ENCODE measurements around the gene FRY.

Gene FRY

DNA sequence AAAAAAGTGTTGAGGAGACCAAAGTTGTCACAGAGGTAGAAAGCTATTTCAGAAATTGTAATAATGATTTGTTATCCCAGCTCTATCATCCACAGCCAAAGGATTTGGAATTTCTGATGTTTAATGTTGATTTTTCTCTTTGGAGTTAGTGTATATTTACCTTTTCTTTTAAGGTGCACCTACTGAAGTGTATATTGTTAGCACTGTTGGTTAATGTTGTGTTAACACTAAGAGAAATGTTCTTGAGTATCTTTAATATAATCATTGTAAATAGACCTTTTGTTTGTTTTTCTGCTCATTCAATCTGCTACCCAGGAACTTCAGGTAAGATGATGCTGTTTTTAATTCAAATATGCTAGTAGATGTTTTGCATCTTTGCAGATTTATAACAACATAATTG is 226.1 kb downstream of the FRY start:
- DNase-seq (ENCODE audit: low read depth in 2 of 2): no peak

DNA sequence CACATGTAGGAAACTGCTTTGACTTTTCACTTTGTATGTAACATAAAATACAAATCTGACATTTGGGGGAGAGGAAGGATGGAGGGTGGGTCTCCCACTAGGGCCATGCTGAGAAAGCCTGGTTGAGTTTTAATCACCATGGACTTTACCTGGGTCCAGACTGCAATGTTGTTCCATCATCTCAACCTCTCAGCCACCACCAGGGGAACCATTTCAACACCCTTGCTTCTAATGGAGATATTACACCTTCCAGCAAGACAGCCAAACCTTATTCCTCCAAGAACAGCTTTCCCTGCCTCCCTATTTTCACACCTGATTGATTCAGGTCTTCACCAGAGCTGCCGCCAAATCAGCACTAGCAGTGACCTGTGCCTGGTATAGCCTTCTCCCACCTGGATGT is 227.5 kb downstream of the FRY start:
- no peak for DNase-seq (ENCODE audit: low read depth in 2 of 2)

DNA sequence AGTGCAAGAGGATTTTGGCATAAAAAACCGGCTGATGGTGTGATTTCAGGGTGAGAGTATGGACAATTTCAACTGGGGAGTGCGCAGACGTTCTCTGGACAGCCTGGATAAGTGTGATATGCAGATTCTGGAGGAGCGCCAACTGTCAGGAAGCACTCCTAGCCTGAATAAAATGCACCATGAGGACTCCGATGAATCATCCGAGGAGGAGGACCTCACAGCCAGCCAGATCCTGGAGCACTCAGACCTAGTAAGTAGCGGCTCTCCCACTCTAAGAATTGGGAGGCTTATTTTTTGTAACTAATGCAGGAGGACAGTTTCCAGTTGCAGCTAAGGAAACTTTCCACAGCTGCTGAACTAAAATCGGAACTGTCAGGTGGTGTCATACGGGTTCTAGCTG is 230.0 kb downstream of the FRY start:
- DNase-seq (ENCODE audit: low read depth in 2 of 2): no peak

DNA sequence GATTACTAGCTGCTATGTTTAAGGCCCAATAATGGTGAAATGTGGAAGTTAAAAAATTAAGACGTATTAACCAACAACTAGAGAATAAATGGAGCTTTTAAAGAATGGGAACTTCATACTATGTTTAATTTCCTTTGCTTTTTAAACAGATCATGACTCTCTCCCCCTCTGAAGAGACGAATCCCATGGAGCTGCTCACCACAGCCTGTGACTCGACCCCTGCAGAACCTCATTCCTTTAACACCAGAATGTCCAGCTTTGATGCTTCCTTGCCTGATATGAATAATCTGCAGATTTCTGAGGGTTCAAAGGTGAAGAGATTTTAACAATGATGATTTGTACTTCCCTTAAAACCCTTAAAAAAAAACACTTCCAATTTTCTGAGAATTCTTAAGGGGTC is 230.6 kb downstream of the FRY start:
- DNase-seq (ENCODE audit: low read depth in 2 of 2): no peak

DNA sequence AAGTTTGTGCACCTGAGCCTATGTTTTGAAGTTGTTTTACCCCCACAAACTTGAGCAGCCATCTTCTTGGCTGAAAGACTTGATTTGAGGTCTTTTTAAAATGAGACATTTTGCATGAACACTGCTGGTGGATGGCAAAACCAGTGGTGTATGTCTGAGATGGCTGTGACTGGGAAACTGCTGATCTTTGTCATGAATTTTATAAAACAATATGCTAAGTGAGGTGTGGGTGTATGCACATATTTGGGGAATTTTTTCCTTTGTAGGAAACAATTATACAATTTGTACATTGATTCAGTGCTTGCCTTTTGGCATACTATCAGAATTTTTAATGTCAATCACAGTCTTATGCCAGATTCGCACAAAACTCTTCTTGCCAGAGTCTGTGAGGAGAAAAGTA is 231.0 kb downstream of the FRY start:
- no peak for DNase-seq (ENCODE audit: low read depth in 2 of 2)

DNA sequence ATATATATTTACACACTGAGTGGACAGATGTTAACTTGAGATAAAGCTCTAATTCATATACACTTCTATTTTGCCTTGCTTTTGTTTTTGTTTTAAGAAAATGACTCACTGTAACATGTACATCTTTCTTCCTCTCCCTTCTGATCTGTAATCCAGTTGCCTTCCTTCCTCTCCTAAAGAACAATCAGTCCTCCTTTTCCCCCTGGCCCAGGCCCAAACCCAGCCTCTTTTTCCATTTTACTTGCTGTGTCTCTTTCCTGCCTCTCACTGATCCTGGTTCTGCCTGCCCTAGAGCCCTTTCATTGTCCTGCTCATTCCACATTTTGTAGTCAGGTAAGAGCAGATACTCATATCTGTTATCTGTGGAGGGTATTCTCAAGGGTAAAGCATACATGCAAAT is 232.8 kb downstream of the FRY start:
- DNase-seq (ENCODE audit: low read depth in 2 of 2): no peak

DNA sequence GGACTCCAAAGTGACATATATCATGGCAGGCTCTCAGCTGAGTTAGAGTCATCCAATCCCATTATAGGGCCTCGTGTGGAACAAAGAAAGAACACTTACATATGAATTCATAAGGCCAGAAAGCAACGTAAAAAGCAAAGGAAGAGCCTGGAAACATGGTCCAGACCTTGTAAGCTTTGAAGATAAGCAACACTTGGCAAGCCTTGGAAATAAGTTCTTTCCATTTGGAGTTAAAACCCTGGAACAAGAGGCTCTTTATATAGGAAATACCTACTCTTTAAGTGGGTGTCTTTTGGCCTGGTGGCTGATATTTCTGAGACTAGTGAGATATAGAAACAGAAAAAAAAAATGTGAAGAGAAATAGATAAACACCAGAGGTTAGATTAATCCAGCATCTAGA is 234.2 kb downstream of the FRY start:
- no peak for DNase-seq (ENCODE audit: low read depth in 2 of 2)

DNA sequence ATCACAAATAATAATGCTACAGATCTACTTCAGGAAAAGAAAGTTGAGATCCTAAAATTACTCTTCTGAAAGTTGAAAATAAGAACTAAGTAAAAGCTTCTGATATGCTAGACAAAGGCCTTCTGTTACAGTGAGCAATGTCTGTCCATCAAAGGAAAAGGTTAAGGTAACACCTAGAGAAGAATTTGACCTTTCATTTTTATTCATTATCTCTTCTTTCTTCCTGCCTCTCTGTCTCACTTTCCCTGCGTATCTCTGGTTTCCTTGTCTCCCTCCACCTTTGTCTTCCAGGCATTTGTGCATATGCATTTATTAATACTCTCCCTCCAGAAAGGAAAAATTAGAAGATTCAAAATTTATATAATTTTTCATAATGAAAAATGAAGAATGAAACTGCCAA is 234.6 kb downstream of the FRY start:
- DNase-seq (ENCODE audit: low read depth in 2 of 2): no peak

DNA sequence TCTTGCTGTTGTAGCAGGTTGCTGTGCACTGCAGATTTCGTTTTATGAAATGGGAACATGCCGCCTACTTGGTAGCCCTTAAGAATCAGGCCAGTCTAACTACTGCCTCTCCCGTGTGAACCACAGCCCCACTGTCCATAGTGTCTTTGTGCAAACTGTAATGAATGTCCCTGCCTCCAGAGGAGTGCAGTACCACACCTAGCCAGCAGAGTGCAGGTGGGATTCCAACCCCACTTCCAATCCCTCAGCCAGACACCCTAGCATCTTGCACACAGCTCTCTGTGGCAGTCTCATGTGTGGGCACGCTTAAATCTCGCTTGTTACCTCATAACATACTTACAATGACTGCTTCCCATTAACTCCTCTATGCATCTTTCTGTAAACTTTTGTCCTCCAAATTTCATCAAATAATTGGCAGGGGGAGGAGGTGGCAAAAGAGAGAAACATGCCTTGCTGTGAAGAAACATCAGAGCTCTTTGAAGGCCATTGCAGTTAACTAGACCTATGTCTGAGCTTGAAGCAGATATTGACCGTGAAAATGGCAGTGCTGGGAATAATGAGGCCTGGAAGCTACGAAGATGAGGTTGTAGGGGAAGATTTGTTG is 236.4 kb downstream of the FRY start:
- peak; percentile 7 to 34 for DNase-seq (ENCODE audit: low read depth in 2 of 2)

DNA sequence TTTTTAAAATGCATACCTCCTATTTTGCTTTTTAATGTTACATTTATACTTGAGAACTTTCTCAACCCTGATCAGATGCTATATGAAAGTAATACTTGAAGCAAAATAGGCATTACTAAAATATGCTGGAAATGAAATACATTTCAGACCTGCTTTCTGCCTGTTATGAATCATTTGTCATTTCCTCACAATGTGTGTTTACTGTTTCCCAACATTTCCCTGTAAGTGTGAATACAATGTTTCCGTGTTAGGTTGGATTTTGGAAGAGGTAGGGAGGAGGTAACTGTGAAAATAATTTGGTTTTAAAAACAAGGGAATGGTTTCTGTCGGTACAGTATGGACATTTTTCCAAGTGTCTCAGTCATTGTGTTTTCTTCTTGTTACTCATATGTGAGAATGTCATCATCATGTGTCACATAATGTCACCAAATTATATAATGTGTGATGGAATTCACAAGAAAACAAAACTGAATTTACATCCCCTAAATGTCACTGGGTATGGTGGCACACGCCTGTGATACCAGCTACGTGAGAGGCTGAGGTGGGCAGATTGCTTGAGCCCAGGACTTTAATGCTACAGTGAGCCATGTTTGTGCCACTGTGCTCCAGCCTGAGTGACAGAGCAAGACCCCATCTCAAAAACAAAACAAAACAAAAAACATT is 240.6 kb downstream of the FRY start:
- DNase-seq (ENCODE audit: low read depth in 2 of 2): no peak

DNA sequence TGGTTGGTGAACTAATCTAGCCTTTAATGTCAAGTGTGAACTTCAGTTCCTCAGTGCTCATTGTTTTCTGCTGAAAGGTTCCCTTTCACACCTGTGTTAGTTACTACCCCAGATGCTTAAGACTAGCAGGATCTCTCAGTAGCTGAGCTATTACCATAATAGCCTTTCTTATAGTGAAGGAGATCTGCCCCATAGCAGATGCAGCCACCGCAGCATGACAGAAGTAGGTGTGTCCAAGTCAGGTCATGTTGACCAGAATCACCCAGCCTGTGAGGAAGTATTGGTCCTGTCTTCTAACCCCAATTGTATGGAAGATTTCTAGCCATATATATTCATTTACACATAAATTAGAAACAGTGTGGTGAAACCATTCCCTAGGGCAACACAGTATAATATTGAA is 246.3 kb downstream of the FRY start:
- no peak for DNase-seq (ENCODE audit: low read depth in 2 of 2)

DNA sequence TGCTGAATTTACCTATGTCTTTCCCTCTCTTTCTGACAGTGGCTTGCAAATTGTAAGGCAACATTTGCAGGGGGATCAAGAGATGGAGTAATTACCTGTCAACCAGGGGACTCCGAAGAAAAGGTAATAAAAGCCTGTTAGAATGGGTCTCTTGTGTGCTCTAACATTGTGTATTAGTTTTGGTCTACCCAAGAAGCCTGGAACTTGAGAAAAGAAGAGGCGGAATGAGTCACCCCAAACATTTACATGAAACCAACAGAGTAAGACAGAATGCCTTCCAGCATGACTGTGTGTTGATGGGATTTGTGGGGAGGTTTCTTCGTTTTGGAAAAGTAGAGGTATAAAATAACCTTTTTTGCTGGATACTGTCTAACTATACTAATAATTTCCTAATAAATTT is 246.9 kb downstream of the FRY start:
- DNase-seq (ENCODE audit: low read depth in 2 of 2): no peak

DNA sequence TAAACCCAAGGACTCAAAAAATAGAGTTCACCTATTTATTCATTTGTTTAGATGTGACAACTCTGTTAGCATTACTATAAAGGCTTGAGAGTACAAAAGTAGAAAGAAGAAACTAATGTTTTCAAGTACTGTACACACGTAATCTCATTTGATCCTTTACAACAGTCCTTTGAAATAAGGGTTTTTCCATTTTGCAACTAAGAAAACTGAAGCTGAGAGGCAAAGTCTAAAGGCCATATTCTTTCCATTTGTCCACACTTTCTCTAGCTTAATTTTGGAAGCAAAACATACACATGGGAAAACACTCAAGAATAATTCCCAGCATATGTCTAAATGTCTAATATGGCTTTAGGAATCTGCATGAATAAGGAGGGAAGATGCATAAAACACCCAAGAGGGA is 249.5 kb downstream of the FRY start:
- no peak for DNase-seq (ENCODE audit: low read depth in 2 of 2)

DNA sequence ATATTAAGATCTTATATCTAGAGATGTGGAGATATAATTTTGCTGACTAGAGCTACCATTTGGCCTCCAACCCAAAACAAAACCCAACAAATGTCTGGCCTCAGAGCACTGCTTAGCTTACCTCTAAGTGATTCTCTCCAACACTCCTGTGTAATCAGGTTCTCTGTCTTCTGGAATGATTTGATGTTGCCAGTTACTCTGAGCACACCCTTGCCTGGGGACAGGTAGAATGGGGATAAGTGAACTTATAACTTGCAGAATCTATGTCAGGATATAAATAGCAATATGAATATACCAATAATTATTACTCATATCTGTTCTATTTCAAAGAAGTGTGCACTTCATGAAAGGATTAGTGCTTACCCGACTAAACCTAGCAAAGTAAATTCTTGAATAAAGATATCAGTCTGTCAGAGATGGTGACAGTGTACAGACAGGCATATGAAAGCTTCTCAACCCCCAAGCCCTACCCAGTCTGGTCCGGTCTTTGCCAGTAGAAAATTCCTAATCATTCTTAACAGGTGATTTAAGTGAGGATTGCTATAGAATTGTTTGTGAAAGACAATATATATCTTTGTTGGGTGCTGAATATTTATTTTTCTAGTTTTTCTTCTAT is 250.6 kb downstream of the FRY start:
- no peak for DNase-seq (ENCODE audit: low read depth in 2 of 2)

DNA sequence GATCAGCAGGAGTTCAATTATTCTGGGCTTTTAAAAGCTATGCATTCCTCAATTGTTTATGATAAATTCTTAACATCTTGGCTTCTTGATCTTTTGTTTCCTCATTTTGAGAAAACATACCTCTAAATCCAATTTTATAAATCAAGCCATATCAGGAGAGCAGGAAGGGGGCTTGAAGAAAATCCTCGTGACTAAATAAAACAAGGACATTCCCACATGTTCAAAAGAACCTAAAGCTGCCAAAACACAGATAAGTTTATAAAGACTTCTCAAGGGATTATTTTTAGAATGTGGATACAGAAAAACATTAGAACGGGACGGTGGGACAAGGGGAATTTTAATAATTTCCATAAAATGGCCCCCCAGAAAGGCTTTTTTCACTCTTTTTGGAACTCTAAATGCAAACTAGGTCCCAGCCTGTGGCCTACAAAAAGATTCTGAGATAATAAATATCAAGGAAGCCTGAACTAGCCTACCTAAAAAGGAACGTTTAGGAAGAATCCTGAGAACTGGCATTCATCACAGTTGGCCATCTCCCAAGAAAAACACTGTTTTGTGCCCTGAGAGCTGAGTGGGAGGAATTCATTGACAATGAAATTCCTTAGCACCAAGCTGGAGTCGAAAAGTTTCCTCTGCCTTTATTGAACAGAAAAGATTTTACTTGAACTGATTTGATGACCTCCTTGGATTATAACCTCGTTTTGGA is 253.5 kb downstream of the FRY start:
- DNase-seq (ENCODE audit: low read depth in 2 of 2): no peak

DNA sequence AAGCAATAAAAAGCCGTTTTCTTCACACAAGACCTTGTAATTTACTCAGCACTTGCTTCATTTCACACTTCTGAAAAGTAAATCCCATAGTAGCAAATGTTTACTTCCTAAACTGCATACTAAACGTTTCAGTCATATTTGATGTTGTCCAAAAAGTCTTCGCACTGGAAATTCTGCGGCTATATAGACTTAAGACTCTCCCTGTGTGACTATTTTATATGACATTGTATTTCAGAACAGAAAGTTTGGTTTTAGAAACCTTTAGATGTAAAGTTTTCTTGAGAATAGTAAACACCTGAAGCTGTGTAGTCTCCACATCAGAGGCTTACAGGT is 254.0 kb downstream of the FRY start:
- DNase-seq (ENCODE audit: low read depth in 2 of 2): no peak

DNA sequence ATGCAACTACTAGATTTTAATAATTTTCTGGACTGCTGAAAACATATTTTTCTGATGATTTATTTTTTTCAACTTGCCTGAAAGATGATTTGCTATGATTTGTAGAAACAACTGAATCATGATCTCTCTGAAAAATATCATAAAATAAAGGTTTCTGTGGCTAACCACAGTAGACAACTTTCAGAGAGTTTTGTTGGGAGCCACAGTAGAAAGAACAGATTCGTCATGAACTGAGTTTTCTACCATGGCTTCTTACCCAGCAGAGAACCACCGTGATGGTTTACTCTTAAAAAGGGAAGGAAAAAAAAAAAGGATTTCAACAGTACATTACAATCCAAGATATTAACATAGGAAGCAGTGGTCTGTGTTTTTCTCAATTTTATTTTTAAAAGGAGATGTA is 265.6 kb downstream of the FRY start:
- no peak for DNase-seq (ENCODE audit: low read depth in 2 of 2)

DNA sequence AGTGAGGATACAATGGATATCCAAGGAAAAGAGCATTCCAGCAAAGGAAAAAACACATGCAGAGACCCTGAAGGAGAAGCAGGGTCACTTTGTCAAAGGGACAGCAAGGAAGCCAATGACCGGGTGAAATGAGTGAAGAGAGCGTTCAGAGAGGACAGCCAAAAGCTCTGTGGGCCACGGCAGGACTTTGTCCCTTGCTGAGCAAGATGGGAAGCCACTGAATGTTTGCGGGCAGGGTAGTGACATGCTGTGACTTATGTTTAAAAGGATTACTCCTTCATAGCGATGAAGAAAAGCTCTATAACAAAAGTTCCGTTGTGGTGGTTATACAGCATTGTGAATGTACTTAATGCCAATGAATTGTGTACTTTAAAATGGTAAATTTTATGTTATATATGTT is 267.1 kb downstream of the FRY start:
- DNase-seq (ENCODE audit: low read depth in 2 of 2): no peak

DNA sequence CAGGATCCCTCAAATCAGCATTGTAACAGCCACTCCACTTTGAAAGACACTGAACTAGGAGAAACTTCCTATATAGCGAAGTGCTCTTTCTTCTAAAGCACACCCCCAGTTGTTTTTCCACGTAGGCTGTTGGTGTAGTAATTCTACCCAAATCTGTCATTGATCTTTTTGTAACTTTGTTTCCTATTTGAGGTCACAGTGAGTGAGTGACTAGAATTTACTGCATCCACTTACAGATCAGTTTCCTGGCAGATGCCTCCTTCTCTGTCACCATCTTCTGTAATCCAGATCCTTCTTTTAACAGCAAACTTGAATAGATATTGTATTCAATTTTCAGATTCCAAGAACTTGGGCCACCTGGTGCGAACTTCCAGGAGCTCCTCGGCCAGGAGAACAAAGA is 268.3 kb downstream of the FRY start:
- DNase-seq (ENCODE audit: low read depth in 2 of 2): no peak

DNA sequence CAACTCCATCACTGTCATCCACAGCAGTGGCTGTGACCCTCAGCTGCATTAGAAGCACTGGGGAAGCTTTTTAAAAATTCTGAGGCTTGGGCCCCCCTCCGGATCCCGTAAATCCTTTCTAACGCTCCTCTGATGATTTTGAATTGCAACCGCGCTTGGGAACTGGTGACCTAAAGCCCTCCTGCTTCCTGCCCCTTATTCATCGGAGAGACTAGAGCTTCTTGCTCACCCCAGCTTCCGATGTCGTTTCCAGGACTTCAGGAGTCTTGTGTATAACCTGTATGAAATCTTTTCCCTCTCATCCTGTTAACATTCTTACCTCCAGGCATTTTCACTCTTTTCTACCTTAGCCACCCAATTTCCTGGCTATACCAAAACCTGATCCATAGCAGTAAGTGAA is 268.8 kb downstream of the FRY start:
- DNase-seq (ENCODE audit: low read depth in 2 of 2): no peak

DNA sequence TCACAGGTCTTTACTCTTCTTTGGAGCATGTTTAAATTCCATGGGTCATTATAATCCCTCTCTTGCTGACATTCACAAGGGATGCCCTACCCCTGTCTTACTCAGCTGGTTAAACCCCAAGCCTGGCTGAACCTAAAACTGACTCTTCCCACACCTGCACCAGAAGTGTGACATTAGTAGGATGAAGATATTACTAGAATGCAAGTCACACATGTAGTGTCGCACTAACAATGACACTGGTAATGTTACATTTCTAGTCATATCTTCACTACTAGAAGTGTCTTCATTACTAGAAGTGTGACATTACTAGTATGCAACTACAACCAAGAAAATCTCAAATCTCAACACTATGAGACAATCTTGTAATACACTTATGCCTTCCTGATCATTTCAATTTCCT is 269.3 kb downstream of the FRY start:
- no peak for DNase-seq (ENCODE audit: low read depth in 2 of 2)

DNA sequence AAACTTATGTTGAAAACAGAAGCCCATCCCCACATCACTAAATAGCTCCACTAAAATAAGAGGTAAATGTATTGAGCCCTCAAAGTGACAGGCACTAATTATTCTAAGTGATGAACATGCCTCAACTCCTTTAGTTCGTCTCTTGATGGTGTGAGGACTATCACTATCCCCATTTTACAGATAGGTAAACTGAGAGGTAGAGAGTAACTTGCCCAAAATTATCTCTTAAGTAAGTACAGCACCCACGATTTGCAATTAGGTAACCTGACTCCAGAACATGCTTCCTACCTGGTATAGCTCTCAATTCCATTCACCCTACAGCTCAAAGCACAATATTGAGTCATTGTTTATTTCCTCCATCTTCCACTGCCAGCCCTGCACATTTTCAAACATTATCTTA is 270.9 kb downstream of the FRY start:
- no peak for DNase-seq (ENCODE audit: low read depth in 2 of 2)

DNA sequence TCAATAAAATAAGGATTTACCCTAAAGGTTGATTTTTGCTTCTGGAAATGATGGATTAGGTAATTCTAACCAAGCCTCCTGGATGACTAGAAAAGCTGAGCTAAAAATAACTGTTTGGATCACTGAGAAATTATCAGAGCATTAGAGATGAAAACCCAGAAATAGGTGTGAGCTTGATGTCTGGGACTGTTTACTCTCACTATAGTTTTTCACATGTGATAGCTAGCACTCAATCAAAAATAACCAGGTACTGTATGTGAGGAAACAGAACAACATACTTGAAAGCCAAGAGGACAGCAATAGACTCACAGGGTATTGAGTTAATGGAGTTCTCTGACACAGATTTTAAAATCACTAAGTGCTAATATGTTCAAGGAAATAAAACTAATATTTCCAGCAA is 274.1 kb downstream of the FRY start:
- no peak for DNase-seq (ENCODE audit: low read depth in 2 of 2)
